OCI-LY3 (cell line): ENCODE measurements around the gene FRMD4A.

Experiments used
- H2AFZ ChIP-seq: fragments of 200-600, 300-600 bp; shearing (Covaris generic); 2 replicates; pipeline ENCODE4 v1.6.0; 2014; ENCODE audit warnings: antibody characterized with exemption, low read depth, low read length
- H3K27ac ChIP-seq: fragments of 200-600, 300-600 bp; sonication (generic); 2 replicates; pipeline ENCODE4 v1.5.1; 2014; ENCODE audit warnings: mild to moderate bottlenecking, low read length, moderate library complexity, mixed read lengths
- H3K27me3 ChIP-seq: fragments of 200-600, 300-600 bp; sonication (generic); 2 replicates; pipeline ENCODE4 v1.6.1; 2014; ENCODE audit warnings: low read depth, low read length, mixed read lengths
- H3K36me3 ChIP-seq: fragments of 200-600, 300-600 bp; sonication (generic); replicated peaks from 2 replicates; pipeline ENCODE3; 2014; ENCODE audit warnings: low read depth, low read length, mixed read lengths
- H3K4me1 ChIP-seq: fragments of 300-600, 200-600 bp; sonication (generic); 2 replicates; pipeline ENCODE4 v1.6.1; 2014; ENCODE audit warnings: low read length, mixed read lengths
- H3K4me2 ChIP-seq: fragments of 200-600, 300-600 bp; sonication (generic); 2 replicates; pipeline ENCODE4 v1.6.1; 2014; ENCODE audit warnings: low read length, mixed read lengths
- H3K4me3 ChIP-seq: fragments of 300-600, 200-600 bp; sonication (generic); 2 replicates; pipeline ENCODE4 v1.5.1; 2014; ENCODE audit warnings: antibody characterized with exemption, mild to moderate bottlenecking, low read length, moderate library complexity
- H3K79me2 ChIP-seq: fragments of 300-600, 200-600 bp; shearing (Covaris generic); 2 replicates; pipeline ENCODE4 v1.6.1; 2014; ENCODE audit warnings: mild to moderate bottlenecking, low read length, mixed read lengths
- H3K9ac ChIP-seq: fragments of 300-600, 200-600 bp; shearing (Covaris generic); 2 replicates; pipeline ENCODE4 v1.6.0; 2014; ENCODE audit warnings: mild to moderate bottlenecking, low read length, moderate library complexity
- H3K9me3 ChIP-seq: fragments of 200-600, 300-600 bp; shearing (Covaris generic); 2 replicates; pipeline ENCODE4 v1.6.1; 2014; ENCODE audit warnings: low read length, mixed read lengths; ENCODE audit not compliant: insufficient read depth
- H4K20me1 ChIP-seq: fragments of 200-600, 300-600 bp; sonication (generic); 2 replicates; pipeline ENCODE4 v1.6.1; 2016; ENCODE audit warnings: low read length, mixed read lengths; ENCODE audit not compliant: insufficient read depth
- CTCF ChIP-seq: fragments of 200-600, 300-600 bp; sonication (generic); IDR thresholded peaks from 2 replicates; pipeline ENCODE4 v1.5.1; 2014; ENCODE audit warnings: antibody characterized with exemption, low read length, low read depth
- EZH2phosphoT487 ChIP-seq: fragments of 200-600 bp; shearing (Covaris generic); IDR thresholded peaks from 2 replicates; pipeline ENCODE4 v1.6.1; 2018; ENCODE audit warnings: antibody characterized with exemption, mixed run types, low read depth

The FRMD4A gene

GRCh38 chr10:13885238-13885990 lies 445.3 kb downstream of the FRMD4A start:
- peaks cover 23% of the 10 kb centered on the region for H3K27me3 ChIP-seq
- no peaks in the 10 kb centered on the region for H3K9me3 ChIP-seq
- no peaks in the 10 kb centered on the region for H4K20me1 ChIP-seq
- peaks cover 40% of the 10 kb centered on the region for H3K4me1 ChIP-seq
- H3K4me2 ChIP-seq, result no peak overlapping the region
- H2AFZ ChIP-seq, result no peak overlapping the region
- TF ChIP-seq CTCF, result no peak
- TF ChIP-seq EZH2phosphoT487, result no peak
- no peak overlapping the region for H3K9ac ChIP-seq
- no peak overlapping the region for H3K4me3 ChIP-seq
- no peak overlapping the region for H3K27ac ChIP-seq
- no peaks in the 10 kb centered on the region for H3K79me2 ChIP-seq
- no peaks in the 10 kb centered on the region for H3K36me3 ChIP-seq

GRCh38 chr10:13883636-13884444 lies 446.9 kb downstream of the FRMD4A start:
- H4K20me1 ChIP-seq, result no peaks in the 10 kb centered on the region
- no peaks in the 10 kb centered on the region for H3K36me3 ChIP-seq
- TF ChIP-seq EZH2phosphoT487, result no peak
- no peak for TF ChIP-seq CTCF
- no peak overlapping the region for H3K4me3 ChIP-seq
- H3K27ac ChIP-seq, result no peak overlapping the region
- peaks cover 40% of the 10 kb centered on the region for H3K4me1 ChIP-seq
- H3K4me2 ChIP-seq, result no peak overlapping the region
- H3K27me3 ChIP-seq, result peaks cover 7% of the 10 kb centered on the region
- no peak overlapping the region for H2AFZ ChIP-seq
- H3K9me3 ChIP-seq, result no peaks in the 10 kb centered on the region
- no peak overlapping the region for H3K9ac ChIP-seq
- no peaks in the 10 kb centered on the region for H3K79me2 ChIP-seq

GRCh38 chr10:13882119-13882711 lies 448.5 kb downstream of the FRMD4A start:
- Histone ChIP-seq H3K4me3 (peak overlapping the region; percentile 53), H2AFZ (peak overlapping the region; percentile 81; the same call in 1 of the 2 replicates), H3K4me1 (peaks cover 32% of the 10 kb centered on the region), H3K79me2 (no peaks in the 10 kb centered on the region), H3K27ac (no peak overlapping the region), H3K36me3 (no peaks in the 10 kb centered on the region), H3K27me3 (no peaks in the 10 kb centered on the region), H3K9me3 (no peaks in the 10 kb centered on the region), H3K9ac (peak overlapping the region; percentile 35; the same call in 1 of the 2 replicates), H4K20me1 (no peaks in the 10 kb centered on the region), H3K4me2 (peak overlapping the region; percentile 80)
- TF ChIP-seq CTCF (no peak), EZH2phosphoT487 (no peak)

GRCh38 chr10:13880760-13881159 lies 450.0 kb downstream of the FRMD4A start:
- H3K4me1 ChIP-seq, result peaks cover 22% of the 10 kb centered on the region
- TF ChIP-seq EZH2phosphoT487 (no peak), CTCF (no peak)
- H3K4me3 ChIP-seq, result no peak overlapping the region
- H3K9me3 ChIP-seq, result no peaks in the 10 kb centered on the region
- H3K27ac ChIP-seq, result no peak overlapping the region
- H3K79me2 ChIP-seq, result no peaks in the 10 kb centered on the region
- H3K27me3 ChIP-seq, result no peaks in the 10 kb centered on the region
- no peaks in the 10 kb centered on the region for H3K36me3 ChIP-seq
- no peak overlapping the region for H3K4me2 ChIP-seq
- H4K20me1 ChIP-seq, result no peaks in the 10 kb centered on the region
- H2AFZ ChIP-seq, result no peak overlapping the region
- H3K9ac ChIP-seq, result no peak overlapping the region
